ENCODE results near the gene LUM.
"Not testable (repeated sequence)": the region's sequence is repeated elsewhere in the genome, so short reads cannot be mapped to it uniquely, and the experiment has no call there.

The LUM gene

GRCh38 chr12:91091916-91092715 lies 19.2 kb downstream of the LUM start:
- in situ Hi-C loops (cut with MboI; ENCODE audit: low sequenced_read_pairs, unreplicated experiment) = no loop called here
- DNase-seq (ENCODE audit: low spot score) = no peak
- no peak for TF ChIP-seq CTCF (IDR thresholded peaks at IDR 0.05; ENCODE audit: borderline replicate concordance, control extremely low read depth, extremely low read depth, insufficient read depth, missing control alignments)

GRCh38 chr12:91089953-91090352 lies 21.3 kb downstream of the LUM start:
- in situ Hi-C loops (cut with MboI; ENCODE audit: low sequenced_read_pairs, unreplicated experiment); DNase-seq (ENCODE audit: low spot score): not testable (repeated sequence)

- TF ChIP-seq CTCF (IDR thresholded peaks at IDR 0.05; ENCODE audit: borderline replicate concordance, control extremely low read depth, extremely low read depth, insufficient read depth, missing control alignments) = no peak
- DNase-seq (ENCODE audit: low spot score) = no peak
- in situ Hi-C loops (cut with MboI; ENCODE audit: low sequenced_read_pairs, unreplicated experiment) = no loop called here
Measured at GRCh38 chr12:91080041-91080440, 31.3 kb downstream of the LUM start.

- no peak for DNase-seq (ENCODE audit: low spot score)
- no peak for TF ChIP-seq CTCF (IDR thresholded peaks at IDR 0.05; ENCODE audit: borderline replicate concordance, control extremely low read depth, extremely low read depth, insufficient read depth, missing control alignments)
Measured at GRCh38 chr12:91078501-91078900, 32.8 kb downstream of the LUM start.

GRCh38 chr12:91077228-91077954 lies 33.9 kb downstream of the LUM start:
- in situ Hi-C loops (cut with MboI; ENCODE audit: low sequenced_read_pairs, unreplicated experiment) = no loop called here
- DNase-seq (ENCODE audit: low spot score) = no peak
- no peak for TF ChIP-seq CTCF (IDR thresholded peaks at IDR 0.05; ENCODE audit: borderline replicate concordance, control extremely low read depth, extremely low read depth, insufficient read depth, missing control alignments)

More at GRCh38 chr12:91078501-91078900, 32.8 kb downstream of the LUM start:
- in situ Hi-C loops (cut with MboI; ENCODE audit: low sequenced_read_pairs, unreplicated experiment) = no loop called here

GRCh38 chr12:91074851-91075250 lies 36.4 kb downstream of the LUM start:
- no peak for TF ChIP-seq CTCF (IDR thresholded peaks at IDR 0.05; ENCODE audit: borderline replicate concordance, control extremely low read depth, extremely low read depth, insufficient read depth, missing control alignments)
- in situ Hi-C loops (cut with MboI; ENCODE audit: low sequenced_read_pairs, unreplicated experiment) = no loop called here
- no peak for DNase-seq (ENCODE audit: low spot score)

GRCh38 chr12:91074154-91074709 lies 37.1 kb downstream of the LUM start:
- in situ Hi-C loops (cut with MboI; ENCODE audit: low sequenced_read_pairs, unreplicated experiment) = no loop called here
- no peak for DNase-seq (ENCODE audit: low spot score)
- no peak for TF ChIP-seq CTCF (IDR thresholded peaks at IDR 0.05; ENCODE audit: borderline replicate concordance, control extremely low read depth, extremely low read depth, insufficient read depth, missing control alignments)

All from GM13976 (cell line).